ENCODE results near the gene CASK. TPM values are rescaled to one million over a fixed set of nuclear protein-coding genes. Genes with fewer than 3 reads are reported as not detected.

The CASK gene
- polyA plus RNA-seq, 1 donor from 2014 or later = 58.3 TPM

- H3F3A ChIP-seq (ENCODE audit: insufficient read depth, low read length, poor library complexity, severe bottlenecking) = no peaks in the 10 kb centered on the region
- H3K9me3 ChIP-seq (ENCODE audit: low read length) = no peaks in the 10 kb centered on the region
- no peak overlapping the region for H3K9ac ChIP-seq (ENCODE audit: low read length)
- TF ChIP-seq SMC3 (conservative IDR thresholded peaks at IDR 0.05; ENCODE audit: poor library complexity) = no peak
- TF ChIP-seq TAF1 (IDR thresholded peaks at IDR 0.05; ENCODE audit: low read depth) = no peak
- TF ChIP-seq RAD21 (conservative IDR thresholded peaks at IDR 0.05) = no peak
- no peak for TF ChIP-seq CTCF (IDR thresholded peaks at IDR 0.05; ENCODE audit: poor library complexity, severe bottlenecking)
- no peak for TF ChIP-seq MXI1 (conservative IDR thresholded peaks at IDR 0.05; ENCODE audit: poor library complexity, severe bottlenecking)
- no peak for TF ChIP-seq REST (IDR thresholded peaks at IDR 0.05; ENCODE audit: borderline replicate concordance)
- no peak for TF ChIP-seq POLR2AphosphoS5 (IDR thresholded peaks at IDR 0.05)
- TF ChIP-seq EP300 (conservative IDR thresholded peaks at IDR 0.05; ENCODE audit: poor library complexity, severe bottlenecking) = no peak
- no peak for TF ChIP-seq EZH2 (IDR thresholded peaks at IDR 0.05; ENCODE audit: borderline replicate concordance, insufficient read depth, low read length, poor library complexity, severe bottlenecking)
- H4K20me1 ChIP-seq (ENCODE audit: insufficient read depth) = no peaks in the 10 kb centered on the region
- no peak overlapping the region for H3K27ac ChIP-seq (ENCODE audit: low read length)
- no peaks in the 10 kb centered on the region for H3K27me3 ChIP-seq (ENCODE audit: insufficient read depth, low read depth, low read length)
- H2AFZ ChIP-seq (ENCODE audit: low read depth, low read length) = no peak overlapping the region
- no peak overlapping the region for H3K4me3 ChIP-seq (ENCODE audit: low read length)
- H3K79me2 ChIP-seq (replicated peaks; ENCODE audit: insufficient read depth, low read length) = peaks cover 65% of the 10 kb centered on the region
- H3K9me2 ChIP-seq (ENCODE audit: insufficient read depth, low read length) = no peaks in the 10 kb centered on the region
- no peak overlapping the region for H3K4me2 ChIP-seq (ENCODE audit: low read length)
- H3K36me3 ChIP-seq (ENCODE audit: insufficient read depth, low read length) = no peaks in the 10 kb centered on the region
These were observed 10.4 kb downstream of the CASK start for GRCh38 chrX:41912923-41913322.

- H4K20me1 ChIP-seq (ENCODE audit: insufficient read depth) = no peaks in the 10 kb centered on the region
- H3K27me3 ChIP-seq (ENCODE audit: insufficient read depth, low read depth, low read length) = no peaks in the 10 kb centered on the region
- no peak overlapping the region for H3K9ac ChIP-seq (ENCODE audit: low read length)
- H3K36me3 ChIP-seq (ENCODE audit: insufficient read depth, low read length) = no peaks in the 10 kb centered on the region
- no peaks in the 10 kb centered on the region for H3F3A ChIP-seq (ENCODE audit: insufficient read depth, low read length, poor library complexity, severe bottlenecking)
- no peak overlapping the region for H3K27ac ChIP-seq (ENCODE audit: low read length)
- no peak overlapping the region for H2AFZ ChIP-seq (ENCODE audit: low read depth, low read length)
- no peaks in the 10 kb centered on the region for H3K9me2 ChIP-seq (ENCODE audit: insufficient read depth, low read length)
- H3K79me2 ChIP-seq (replicated peaks; ENCODE audit: insufficient read depth, low read length) = peaks cover 55% of the 10 kb centered on the region
- no peak for TF ChIP-seq POLR2AphosphoS5 (IDR thresholded peaks at IDR 0.05)
- no peak for TF ChIP-seq EP300 (conservative IDR thresholded peaks at IDR 0.05; ENCODE audit: poor library complexity, severe bottlenecking)
- H3K4me3 ChIP-seq (ENCODE audit: low read length) = no peak overlapping the region
- H3K4me2 ChIP-seq (ENCODE audit: low read length) = no peak overlapping the region
- no peaks in the 10 kb centered on the region for H3K9me3 ChIP-seq (ENCODE audit: low read length)
These were observed 14.3 kb downstream of the CASK start for GRCh38 chrX:41909068-41909467.
